MM.1S (cell line): ENCODE measurements around the gene PPP1R15A.
"Not testable (repeated sequence)": the region's sequence is repeated elsewhere in the genome, so short reads cannot be mapped to it uniquely, and the experiment has no call there.

Experiments
- DNase-seq: peaks from one replicate; pipeline ENCODE4 v3.0.0-alpha.2; 2015
- H2AFZ ChIP-seq: fragments of 300-600 bp; sonication (generic); 2 replicates; pipeline ENCODE4 v1.6.0; 2016; ENCODE audit warnings: antibody characterized with exemption, low read length
- H3F3A ChIP-seq: fragments of 300-600 bp; sonication (generic); 2 replicates; pipeline ENCODE4 v1.6.1; 2016; ENCODE audit warnings: mild to moderate bottlenecking, antibody characterized with exemption, low read length, moderate library complexity, mixed read lengths; ENCODE audit not compliant: insufficient read depth
- H3K27ac ChIP-seq: fragments of 300-600 bp; sonication (generic); 2 replicates; pipeline ENCODE4 v1.5.1; 2016; ENCODE audit warnings: mild to moderate bottlenecking, low read length
- H3K27me3 ChIP-seq: fragments of 300-600 bp; sonication (generic); replicated peaks from 2 replicates; pipeline ENCODE4 v1.6.0; 2016; ENCODE audit warnings: low read length; ENCODE audit not compliant: insufficient read depth
- H3K36me3 ChIP-seq: fragments of 300-600 bp; sonication (generic); replicated peaks from 2 replicates; pipeline ENCODE4 v1.6.1; 2016; ENCODE audit warnings: mild to moderate bottlenecking, low read length, mixed read lengths; ENCODE audit not compliant: insufficient read depth
- H3K4me1 ChIP-seq: fragments of 300-600 bp; sonication (generic); 2 replicates; pipeline ENCODE4 v1.6.1; 2016; ENCODE audit warnings: low read length, mixed read lengths
- H3K4me2 ChIP-seq: fragments of 300-600 bp; sonication (generic); 2 replicates; pipeline ENCODE4 v1.6.0; 2016; ENCODE audit warnings: low read depth, low read length
- H3K4me3 ChIP-seq: fragments of 300-600 bp; sonication (generic); 2 replicates; pipeline ENCODE4 v1.5.1; 2016; ENCODE audit warnings: low read length, mixed read lengths
- H3K79me2 ChIP-seq: fragments of 300-600 bp; sonication (generic); 2 replicates; pipeline ENCODE4 v1.6.1; 2016; ENCODE audit warnings: mixed run types, low read length, mixed read lengths
- H3K9ac ChIP-seq: fragments of 300-600 bp; sonication (generic); 2 replicates; pipeline ENCODE4 v1.6.1; 2016; ENCODE audit warnings: low read length, mixed read lengths
- H3K9me2 ChIP-seq: fragments of 300-600 bp; sonication (generic); replicated peaks from 2 replicates; pipeline ENCODE4 v1.6.1; 2016; ENCODE audit warnings: mild to moderate bottlenecking, low read length, mixed read lengths; ENCODE audit not compliant: insufficient read depth
- H3K9me3 ChIP-seq: fragments of 300-600 bp; sonication (generic); replicated peaks from 2 replicates; pipeline ENCODE4 v1.6.1; 2016; ENCODE audit warnings: mild to moderate bottlenecking, low read length, mixed read lengths; ENCODE audit not compliant: insufficient read depth
- H4K20me1 ChIP-seq: fragments of 300-600 bp; sonication (generic); 2 replicates; pipeline ENCODE4 v1.6.1; 2016; ENCODE audit warnings: mild to moderate bottlenecking, low read length, moderate library complexity, mixed read lengths; ENCODE audit not compliant: insufficient read depth
- CTCF ChIP-seq: fragments of 300-600 bp; sonication (generic); IDR thresholded peaks from 2 replicates; pipeline ENCODE4 v1.5.1; 2016; ENCODE audit warnings: antibody characterized with exemption, low read length, mixed read lengths
- EZH2 ChIP-seq: fragments of 300-600 bp; sonication (generic); optimal IDR thresholded peaks from 2 replicates; pipeline ENCODE3; 2017; ENCODE audit warnings: low read depth, mild to moderate bottlenecking, antibody characterized with exemption, low read length, mixed read lengths
- EZH2phosphoT487 ChIP-seq: fragments of 300-600 bp; sonication (generic); IDR thresholded peaks from 2 replicates; pipeline ENCODE4 v1.6.1; 2018; ENCODE audit warnings: antibody characterized with exemption, low read length

The PPP1R15A gene

GRCh38 chr19:48868114-48868886 lies 3.9 kb upstream of the PPP1R15A start, which contains the start of gene PLEKHA4:
PLEKHA4 (minus strand) TSS chr19:48868617; CDS start chr19:48867620, 997 bp downstream.
- Histone ChIP-seq H3K9ac (no peak within 1 kb of the TSS), H3K27me3 (peaks cover 7% of the 10 kb centered on the region; the same call in 1 of the 2 replicates), H3K27ac (no peak within 1 kb of the TSS), H4K20me1 (no peaks in the 10 kb centered on the region), H3K36me3 (no peaks in the 10 kb centered on the region), H3K9me2 (no peaks in the 10 kb centered on the region), H3K4me3 (no peak within 1 kb of the TSS), H3F3A (peaks cover 9% of the 10 kb centered on the region), H2AFZ (no peak within 1 kb of the TSS), H3K9me3 (no peaks in the 10 kb centered on the region), H3K79me2 (peaks cover 11% of the 10 kb centered on the region), H3K4me2 (no peak within 1 kb of the TSS), H3K4me1 (peaks cover 11% of the 10 kb centered on the region)
- TF ChIP-seq CTCF (no peak), EZH2phosphoT487 (no peak), EZH2 (no peak)
- no peak for DNase-seq

- Histone ChIP-seq H3K27me3 (peaks cover 7% of the 10 kb centered on the region; the same call in 1 of the 2 replicates), H2AFZ (no peak overlapping the region), H3K4me2 (no peak overlapping the region), H3K9me2 (no peaks in the 10 kb centered on the region), H3K36me3 (no peaks in the 10 kb centered on the region), H3F3A (peaks cover 27% of the 10 kb centered on the region), H4K20me1 (no peaks in the 10 kb centered on the region), H3K4me1 (peaks cover 22% of the 10 kb centered on the region), H3K9me3 (no peaks in the 10 kb centered on the region), H3K27ac (no peak overlapping the region), H3K9ac (no peak overlapping the region), H3K79me2 (peaks cover 26% of the 10 kb centered on the region), H3K4me3 (no peak overlapping the region)
- no peak for TF ChIP-seq EZH2phosphoT487
- TF ChIP-seq CTCF, result no peak
- no peak for TF ChIP-seq EZH2
- DNase-seq, result no peak
Observed at GRCh38 chr19:48870048-48870447, 2.2 kb upstream of the PPP1R15A start.

GRCh38 chr19:48871471-48872181 lies 595 bp upstream of the PPP1R15A start:
- Histone ChIP-seq H3K4me2 (peak overlapping the region; percentile 14; the same call in 1 of the 2 replicates), H3K4me1 (peaks cover 22% of the 10 kb centered on the region), H3K79me2 (peaks cover 31% of the 10 kb centered on the region), H3F3A (peaks cover 38% of the 10 kb centered on the region)
- not testable (repeated sequence) for H2AFZ ChIP-seq, H3K27ac ChIP-seq, H3K36me3 ChIP-seq, DNase-seq, H3K9ac ChIP-seq, H4K20me1 ChIP-seq, H3K9me3 ChIP-seq, H3K4me3 ChIP-seq, H3K27me3 ChIP-seq, H3K9me2 ChIP-seq
